GM18505 (cell line): ENCODE results near the gene RASGRF1.
A peak's percentile ranks its signal among the peaks of the same experiment; 100 is the strongest.
"Not testable (repeated sequence)": the region's sequence is repeated elsewhere in the genome, so short reads cannot be mapped to it uniquely, and the experiment has no call there.

ENCODE experiments used
- ATAC-seq: cut with Tn5 transposase; IDR thresholded peaks from one replicate; pipeline ENCODE4 v1.9.1; 2021; ENCODE audit not compliant: unreplicated experiment
- POLR2A ChIP-seq: IDR thresholded peaks from 4 replicates; pipeline ENCODE4 v1.6.1; 2011; ENCODE audit warnings: borderline replicate concordance; ENCODE audit not compliant: insufficient read depth, insufficient read length; ENCODE audit errors: extremely low read depth

RASGRF1 gene

GRCh38 chr15:78931439-78932257, 158.9 kb downstream of the RASGRF1 start:
- ATAC-seq = no peak

GRCh38 chr15:78930577-78931388, 159.8 kb downstream of the RASGRF1 start:
- no peak for TF ChIP-seq POLR2A
- no peak for ATAC-seq

More at GRCh38 chr15:78931439-78932257, 158.9 kb downstream of the RASGRF1 start:
- TF ChIP-seq POLR2A = peak; percentile 48

- no peak for ATAC-seq
- peak; percentile 21 for TF ChIP-seq POLR2A
These were observed 160.9 kb downstream of the RASGRF1 start for GRCh38 chr15:78929536-78930264.

- no peak for TF ChIP-seq POLR2A
- no peak for ATAC-seq
These were observed 161.9 kb downstream of the RASGRF1 start for GRCh38 chr15:78928616-78929093.

GRCh38 chr15:78928176-78928575, 162.4 kb downstream of the RASGRF1 start:
- ATAC-seq = not testable (repeated sequence)

- TF ChIP-seq POLR2A = no peak
- ATAC-seq = no peak
These were observed 163.3 kb downstream of the RASGRF1 start for GRCh38 chr15:78927077-78927790.

- no peak for TF ChIP-seq POLR2A
- ATAC-seq = no peak
These were observed 164.4 kb downstream of the RASGRF1 start for GRCh38 chr15:78925956-78926743.

- TF ChIP-seq POLR2A = no peak
- no peak for ATAC-seq
These were observed 165.4 kb downstream of the RASGRF1 start for GRCh38 chr15:78925076-78925624.

GRCh38 chr15:78923480-78924360, 166.9 kb downstream of the RASGRF1 start:
- no peak for TF ChIP-seq POLR2A
- no peak for ATAC-seq

GRCh38 chr15:78923015-78923414, 167.6 kb downstream of the RASGRF1 start:
- no peak for ATAC-seq
- no peak for TF ChIP-seq POLR2A

GRCh38 chr15:78922527-78922926, 168.1 kb downstream of the RASGRF1 start:
- no peak for ATAC-seq
- TF ChIP-seq POLR2A = peak; percentile 33

GRCh38 chr15:78921940-78922339, 168.6 kb downstream of the RASGRF1 start:
- peak; percentile 1 for TF ChIP-seq POLR2A
- ATAC-seq = no peak
